NCI-H524 treated with DMSO at 0.1 percent for 48 hours (cell line): ENCODE data around the gene RIPK1.
"Not testable (repeated sequence)": the region's sequence is repeated elsewhere in the genome, so short reads cannot be mapped to it uniquely, and the experiment has no call there.

Source experiments
- DNase-seq: peaks from one replicate; lab custom pipeline; 2025; lab: John Stamatoyannopoulos, UW

The RIPK1 gene

DNA sequence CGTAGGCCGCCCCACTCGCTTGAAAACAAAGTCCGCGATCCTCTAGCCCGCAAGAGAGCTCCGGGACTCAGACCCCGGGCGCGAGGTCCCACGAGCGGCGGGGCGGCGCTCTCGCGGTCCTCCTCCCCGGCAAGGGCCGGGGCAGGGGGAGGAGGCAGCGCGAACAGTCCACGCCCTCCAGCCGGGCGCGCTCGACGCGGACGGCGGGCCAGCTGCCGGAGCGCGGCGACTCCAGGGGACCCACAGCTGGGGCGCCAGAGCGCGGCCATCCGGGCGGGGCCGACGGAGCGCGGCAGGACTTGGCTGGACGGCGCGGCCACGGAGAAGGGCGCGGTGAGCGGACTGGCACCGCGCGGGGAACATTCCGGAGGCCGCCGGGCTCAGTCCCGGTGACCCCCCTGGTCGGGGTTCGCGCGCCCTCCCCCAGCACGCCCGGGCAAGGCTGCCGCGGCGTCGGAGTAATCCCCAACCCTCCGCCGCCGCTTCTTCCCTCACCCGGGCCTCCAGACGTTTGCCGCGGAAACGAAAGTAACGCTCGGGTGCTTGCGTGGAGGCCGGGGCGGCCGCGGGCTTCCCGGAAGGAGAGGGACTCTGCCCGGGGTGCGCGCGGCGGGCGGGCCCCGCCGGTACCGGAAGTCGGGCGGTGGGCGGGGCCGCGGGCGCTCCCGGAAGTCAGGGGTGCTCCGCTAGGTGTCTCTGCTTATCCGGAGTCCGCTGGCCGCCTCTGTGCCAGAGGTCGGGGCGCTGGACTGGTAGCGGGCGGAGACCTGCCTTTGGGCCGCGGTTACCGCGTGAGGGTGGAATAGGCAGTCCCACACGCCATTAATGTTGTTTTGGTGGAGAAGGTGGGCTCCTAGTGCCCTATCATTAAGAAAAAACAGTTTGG lies at the start of gene RIPK1:
TSS of gene RIPK1 (plus strand) at position 166 of the 886 bp plus-strand sequence. CDS start 8,330 bp downstream, outside the sequence.
- DNase-seq, result peak; percentile 42

DNA sequence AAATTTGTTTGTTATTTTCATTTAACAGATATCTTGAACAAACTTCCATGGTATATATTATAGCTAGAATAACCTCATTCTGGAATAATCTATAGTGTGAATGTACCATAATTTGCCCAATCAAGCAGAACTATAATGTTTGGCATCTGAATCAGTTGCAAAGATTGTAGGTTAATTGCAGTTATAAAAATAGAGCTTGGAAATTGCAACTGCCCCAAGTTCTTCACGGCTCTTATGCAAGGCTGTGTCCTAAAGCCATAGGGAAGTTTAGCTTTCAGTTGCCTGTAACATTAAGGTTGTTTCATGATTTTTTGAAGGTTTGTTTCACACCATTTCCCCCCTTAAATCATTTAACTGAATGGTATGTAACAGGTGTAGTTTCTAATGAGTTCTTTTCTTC lies 49.2 kb upstream of the RIPK1 start:
- no peak for DNase-seq

DNA sequence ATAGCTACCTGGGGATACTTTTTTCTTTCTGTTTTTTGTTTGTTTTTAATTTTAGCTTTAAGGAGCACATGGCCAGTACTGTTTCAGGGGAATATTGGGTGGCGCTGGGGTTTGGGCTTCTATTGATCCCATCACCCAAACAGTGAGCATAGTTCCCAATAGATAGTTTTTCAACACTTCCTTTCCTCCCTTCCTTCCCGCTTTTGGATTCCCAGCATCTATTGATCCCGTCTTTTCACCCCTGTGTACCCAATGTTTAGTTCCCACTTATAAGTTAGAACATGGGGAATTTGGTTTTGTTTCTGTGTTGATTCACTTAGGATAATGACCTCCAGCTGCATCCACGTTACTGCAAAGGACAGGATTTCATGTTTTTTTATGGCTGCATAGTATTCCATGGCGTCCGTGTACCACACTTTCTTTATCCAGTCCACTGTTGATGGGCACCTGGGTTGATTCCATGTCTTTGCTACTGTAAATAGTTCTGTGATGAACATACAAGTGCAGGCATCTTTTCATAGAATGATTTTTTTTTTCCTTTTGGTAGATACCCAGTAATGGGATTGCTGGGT lies 48.5 kb upstream of the RIPK1 start:
- DNase-seq, result no peak

DNA sequence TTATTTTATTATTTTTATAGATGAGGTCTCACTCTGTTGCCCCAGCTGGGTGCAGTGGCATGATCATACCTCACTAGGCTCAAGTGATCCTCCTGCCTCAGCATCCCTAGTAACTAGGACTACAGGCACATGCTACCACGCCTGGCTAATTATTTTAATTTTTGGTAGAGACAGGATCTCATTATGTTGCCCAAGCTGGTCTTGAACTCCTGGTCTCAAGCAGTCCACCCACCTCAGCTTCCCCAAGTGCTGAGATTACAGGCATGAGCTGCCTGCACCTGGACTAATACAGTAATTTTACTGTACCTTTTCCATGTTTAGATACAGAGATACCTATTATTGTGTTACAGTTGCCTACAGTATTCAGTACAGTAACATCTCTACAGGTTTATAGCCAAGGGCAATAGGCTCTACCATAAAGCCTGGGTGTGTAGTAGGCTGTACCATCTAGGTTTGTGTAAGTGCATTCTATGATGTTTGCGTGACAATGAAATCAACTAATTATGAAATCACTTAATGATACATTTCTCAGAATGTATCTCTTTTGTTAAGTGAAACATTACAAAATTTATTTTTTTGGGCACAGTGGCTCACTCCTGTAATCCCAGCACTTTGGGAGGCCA lies 47.2 kb upstream of the RIPK1 start:
- not testable (repeated sequence) for DNase-seq

DNA sequence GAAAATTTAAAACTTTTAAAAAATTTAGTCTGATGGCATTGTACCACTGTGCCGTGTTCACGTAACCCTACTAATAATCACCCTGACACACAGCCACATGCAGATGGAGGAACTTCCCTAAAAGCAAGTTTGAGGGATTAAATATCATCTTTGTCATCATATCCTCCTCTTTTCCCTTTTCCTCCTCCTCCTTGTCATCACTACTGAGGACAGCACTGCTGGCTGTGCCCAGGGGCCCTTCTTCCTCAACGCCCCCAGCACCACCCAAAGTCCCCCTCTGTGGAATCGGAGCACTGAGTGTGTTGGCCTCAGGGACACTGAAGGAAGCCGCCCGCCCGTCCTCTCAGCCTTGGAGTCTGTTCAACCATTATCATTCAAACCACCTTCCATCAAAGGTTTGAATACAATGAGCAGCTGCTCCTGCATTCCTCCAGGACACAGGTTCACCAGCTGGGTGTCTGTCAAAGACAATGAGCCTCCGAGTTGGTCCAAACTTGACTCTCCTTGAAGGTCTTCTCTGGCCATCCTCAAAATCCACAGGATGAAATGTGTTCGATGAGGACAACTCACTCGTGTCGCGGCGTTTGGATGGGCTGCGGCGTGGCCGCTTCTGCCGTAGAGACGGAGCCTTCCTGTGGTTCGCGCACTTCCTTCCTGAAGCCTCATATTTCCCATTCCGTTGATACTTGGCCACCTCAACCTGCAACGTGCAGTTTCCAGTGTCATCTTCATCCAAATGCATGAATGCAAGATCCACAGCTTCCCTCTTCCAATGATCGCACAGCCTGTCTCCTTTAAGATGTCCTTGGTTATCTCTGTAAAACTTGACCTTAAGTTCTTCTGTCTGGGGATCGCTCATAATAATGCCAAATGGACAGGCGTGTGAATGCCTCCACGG lies 45.3 kb upstream of the RIPK1 start:
- DNase-seq, result no peak

DNA sequence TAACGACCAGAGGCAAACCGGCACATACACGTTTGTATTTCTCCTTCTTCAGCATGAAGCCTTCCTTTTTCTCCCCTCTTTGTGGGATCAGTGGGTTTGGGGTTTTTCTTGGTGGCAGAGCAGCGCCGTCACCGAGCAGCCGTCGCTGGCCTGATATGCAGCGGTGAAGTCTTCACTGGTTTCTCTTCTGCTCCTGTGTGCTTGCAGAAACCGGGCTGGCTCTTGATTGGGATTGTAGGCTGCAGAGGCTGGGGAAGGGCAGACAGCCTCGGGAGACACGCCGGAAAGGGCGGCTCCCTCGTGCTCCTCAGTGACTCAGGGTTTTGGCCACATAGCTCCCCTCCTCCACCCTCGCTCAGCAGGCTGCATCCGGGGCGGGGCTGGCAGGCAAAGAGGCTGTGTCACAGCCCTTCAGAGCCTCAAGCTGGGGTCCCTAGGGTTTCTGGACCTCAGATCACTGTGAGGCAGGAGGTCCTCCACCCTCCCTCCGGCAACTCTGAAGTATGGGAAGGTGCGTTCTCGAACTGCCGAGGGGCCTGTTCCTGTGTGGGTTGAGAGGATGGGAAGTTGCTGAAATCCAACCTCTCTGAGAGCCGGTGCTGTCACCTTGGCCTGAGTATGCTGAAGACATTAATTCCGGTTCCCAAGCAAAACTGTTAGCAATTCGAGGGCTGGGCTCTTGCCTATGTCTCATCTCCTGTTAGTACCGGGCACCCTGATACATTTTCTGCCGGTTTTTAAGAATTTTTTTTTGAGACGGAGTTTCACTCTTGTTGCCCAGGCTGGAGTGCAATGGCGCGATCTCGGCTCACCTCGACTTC lies 44.4 kb upstream of the RIPK1 start:
- no peak for DNase-seq

DNA sequence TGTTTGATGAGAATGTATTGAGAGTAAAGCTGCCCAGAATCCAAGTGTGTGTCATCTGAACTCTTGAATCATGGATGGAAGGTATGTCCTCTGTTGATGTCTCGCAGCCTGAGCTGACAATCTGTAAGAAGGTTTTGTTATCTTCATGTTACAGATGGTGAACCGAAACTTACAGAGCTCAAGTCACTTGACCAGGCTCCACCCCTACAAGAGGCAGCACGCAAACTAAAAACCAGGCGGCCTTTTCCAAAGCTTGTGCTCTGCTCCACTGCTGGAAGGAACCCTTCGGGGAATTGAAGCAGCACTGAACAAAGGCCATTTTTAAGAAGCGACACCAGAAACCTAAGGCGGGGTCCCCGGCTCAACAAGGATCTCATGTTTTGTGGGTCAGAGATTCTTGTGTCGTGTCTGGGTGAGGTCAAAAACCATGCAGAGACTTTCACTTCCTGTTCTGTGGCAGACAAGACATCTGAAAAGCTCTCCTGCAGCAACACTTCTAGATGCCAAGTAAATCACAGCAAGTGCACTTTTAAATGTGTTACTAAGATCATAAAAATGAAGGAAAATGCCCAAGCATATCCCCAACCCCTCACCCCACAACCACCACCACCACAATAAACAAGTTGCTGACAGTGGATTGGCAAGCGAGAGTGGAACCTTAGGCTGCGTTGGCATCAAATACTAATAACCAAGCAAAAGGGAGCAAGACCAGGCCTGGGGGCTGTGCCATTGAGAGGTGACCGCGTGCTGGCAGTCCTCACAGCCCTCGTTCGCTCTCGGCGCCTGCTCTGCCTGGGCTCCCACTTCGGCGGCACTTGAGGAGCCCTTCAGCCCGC lies 41.3 kb upstream of the RIPK1 start:
- no peak for DNase-seq

DNA sequence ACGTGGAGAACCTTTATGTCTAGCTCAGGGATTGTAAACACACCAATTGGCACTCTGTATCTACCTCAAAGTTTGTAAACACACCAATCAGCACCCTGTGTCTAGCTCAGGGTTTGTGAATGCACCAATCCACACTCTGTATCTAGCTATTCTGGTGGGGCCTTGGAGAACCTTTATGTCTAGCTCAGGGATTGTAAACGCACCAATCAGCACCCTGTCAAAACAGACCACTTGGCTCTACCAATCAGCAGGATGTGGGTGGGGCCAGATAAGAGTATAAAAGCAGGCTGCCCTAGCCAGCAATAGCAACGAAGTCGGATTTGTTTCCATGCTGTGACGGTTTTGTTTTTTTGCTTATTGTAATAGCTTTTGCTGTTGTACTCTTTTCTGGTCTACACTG lies 40.1 kb upstream of the RIPK1 start:
- DNase-seq, result not testable (repeated sequence)

DNA sequence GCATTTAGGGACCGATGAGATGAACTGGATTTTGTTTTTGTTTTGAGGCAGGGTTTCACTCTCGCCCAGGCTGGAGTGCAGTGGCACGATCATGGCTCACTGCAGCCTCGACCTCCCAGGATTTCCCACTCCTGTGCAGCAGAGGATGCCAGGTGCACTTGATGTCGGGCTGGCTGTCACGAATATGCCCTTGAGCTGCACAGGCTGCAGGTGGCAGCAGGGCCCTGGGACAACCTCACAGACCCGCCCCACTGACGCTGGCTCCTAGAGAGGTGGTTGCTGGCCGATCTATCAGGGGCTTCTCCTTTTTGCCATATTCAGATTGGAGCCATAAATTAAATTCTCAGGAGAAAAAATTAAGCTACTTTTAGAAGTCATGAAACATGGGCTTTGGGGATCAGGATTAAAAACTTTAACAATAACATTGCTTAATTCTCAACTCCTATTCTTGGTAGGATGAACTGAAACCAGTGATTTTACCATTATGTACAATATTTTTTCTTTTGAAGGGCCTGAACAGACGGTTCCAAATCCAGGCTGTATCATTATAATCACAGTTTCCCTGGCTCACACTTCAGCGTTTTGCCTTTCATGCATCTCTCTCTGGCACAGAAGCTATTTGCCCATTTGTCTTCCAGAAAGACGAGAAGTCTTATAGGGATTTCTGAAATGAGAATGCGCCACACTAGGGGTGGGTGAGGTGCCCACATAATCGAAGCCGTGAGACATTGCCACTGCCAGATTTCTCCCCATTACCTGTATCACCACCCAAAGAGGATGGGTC lies 36.2 kb upstream of the RIPK1 start:
- DNase-seq, result no peak

DNA sequence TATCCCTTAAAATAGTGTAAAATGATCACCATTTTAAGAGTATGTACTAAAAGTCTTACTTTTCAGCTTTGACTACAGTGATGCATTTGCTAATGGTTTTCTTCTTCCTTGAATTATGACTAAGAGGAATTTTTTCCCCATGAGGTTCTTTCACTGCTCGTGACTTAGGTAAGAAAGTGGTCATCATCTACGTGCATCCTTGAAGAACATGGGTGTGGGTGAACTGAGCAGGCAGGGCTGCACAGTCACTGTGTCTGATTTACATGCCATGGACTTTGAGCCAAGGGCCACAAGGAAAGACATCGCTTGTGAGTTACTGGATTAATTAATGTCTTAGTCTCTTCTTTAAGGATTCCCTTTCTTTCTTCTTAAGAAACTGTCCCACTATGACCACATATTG lies 35.3 kb upstream of the RIPK1 start:
- no peak for DNase-seq

DNA sequence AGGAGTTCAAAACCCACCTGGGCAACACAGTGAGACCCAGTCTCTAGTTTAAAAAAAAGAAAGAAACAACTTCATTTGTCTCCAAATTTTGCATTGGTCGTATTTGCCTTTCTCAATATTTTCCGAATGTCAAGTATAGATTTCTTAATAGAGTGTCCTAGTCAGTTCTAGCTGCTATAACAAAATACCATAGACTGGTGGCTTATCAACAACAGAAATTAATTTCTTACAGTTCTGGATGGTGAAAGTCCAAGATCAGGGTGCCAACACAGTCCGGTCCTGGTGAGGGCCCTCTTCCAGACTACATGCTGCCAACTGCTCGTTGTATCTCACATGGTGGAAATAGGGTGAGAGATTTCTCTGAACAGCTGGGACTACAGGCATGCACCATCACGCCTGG lies 34.6 kb upstream of the RIPK1 start:
- no peak for DNase-seq

DNA sequence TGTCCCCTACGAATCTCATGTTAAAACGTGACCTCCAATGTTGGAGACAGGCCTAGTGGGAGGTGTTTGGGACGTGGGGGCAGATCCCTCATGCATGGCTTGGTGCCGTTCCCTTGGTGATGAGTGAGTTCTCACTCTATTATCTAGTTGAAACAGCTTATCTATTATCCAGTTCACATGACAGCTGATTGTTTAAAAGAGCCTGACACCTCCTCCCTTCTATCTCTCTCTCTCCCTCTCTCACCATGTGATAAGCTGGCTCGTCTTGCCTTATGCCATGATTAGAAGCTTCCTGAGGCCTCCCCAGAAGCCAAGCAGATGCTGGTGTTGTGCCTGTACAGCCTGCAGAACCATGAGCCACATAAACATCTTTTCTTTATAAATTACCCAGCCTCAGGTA lies 32.9 kb upstream of the RIPK1 start:
- DNase-seq, result no peak

DNA sequence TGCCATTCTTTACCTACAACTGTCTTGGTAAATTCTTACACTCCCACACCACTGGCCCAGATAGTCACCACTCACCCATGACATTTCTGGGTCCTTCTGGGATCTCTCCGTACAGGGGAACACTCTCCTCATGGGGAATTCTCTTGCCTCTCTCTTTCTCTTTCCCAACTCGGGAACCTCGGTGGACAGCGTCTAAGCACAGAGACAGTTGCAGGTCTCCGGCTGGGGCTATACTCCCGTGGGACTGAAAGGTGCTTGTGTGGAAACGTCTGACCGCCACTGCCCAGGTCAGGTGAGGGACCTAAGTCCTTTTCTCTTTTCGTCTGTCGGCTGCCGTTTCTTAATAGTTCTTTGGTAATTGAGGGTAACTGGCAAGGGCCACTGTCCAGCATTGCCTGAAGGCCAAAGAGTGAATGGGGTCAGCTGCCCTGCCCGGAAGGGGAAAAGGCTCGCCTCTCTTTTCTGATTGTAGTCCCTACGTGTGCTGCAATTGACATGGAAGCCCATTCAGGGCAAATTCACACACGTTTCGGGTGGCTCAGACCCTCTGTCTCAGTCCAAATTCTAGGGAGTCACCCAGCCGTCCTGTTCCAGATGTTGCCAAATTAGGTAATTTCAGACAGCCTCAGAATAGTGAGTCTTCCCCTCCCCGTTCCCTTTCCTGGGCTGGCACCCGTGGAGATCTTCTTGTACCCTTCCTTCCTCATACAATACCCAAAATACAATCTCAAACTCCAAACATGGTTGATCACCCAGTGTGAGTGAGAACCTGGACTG lies 31.2 kb upstream of the RIPK1 start:
- no peak for DNase-seq

DNA sequence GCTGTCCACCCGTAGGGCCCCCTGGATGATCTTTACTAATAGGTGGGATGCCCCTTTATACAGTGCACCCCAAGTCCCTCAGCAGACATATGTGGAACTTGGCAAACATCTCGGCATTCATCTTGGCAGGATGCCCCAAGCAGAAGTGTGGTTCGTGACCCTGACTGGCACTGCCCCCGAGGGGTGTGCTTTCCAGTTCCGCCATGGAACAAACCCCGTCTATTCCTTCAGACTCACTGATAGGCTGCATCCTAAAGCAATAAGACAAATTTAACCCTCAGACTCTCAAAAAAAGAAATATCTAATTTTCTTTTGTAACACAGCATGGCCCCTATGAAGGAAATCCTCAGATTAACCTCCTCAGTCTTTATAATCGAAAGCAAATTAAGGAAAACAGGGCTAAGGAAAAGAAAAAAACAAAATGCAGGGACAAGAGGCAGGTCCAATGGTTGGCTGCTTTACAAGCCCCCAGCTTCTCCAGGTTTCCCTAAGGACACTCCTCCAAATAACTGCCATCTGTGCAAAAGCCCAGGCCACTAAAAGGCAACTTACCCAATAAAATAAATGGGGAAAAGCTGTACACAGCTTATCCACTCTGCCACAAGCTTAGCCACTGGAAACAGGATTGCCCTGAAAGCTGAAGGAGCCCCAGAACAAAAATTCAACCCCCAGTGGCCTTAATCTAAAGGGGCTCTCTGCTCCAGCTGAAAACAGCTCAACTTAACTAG lies 30.5 kb upstream of the RIPK1 start:
- DNase-seq, result peak; percentile 38

DNA sequence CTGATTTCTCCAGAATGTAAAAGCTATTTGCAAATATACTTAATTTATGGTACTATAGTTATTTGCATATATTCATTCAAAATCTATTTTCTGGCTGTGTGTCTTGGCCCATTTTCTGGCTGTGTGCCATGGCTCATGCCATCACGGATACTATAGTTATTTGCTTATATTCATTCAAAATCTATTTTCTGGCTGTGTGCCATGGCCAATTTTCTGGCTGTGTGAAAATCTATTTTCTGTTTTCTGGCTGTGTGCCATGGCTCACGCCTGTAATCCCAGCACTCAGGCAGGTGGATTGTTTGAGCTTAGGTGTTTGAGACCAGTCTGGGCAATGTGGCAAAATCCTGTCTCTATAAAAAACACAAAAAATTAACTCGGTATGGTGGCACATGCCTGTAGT lies 28.9 kb upstream of the RIPK1 start:
- no peak for DNase-seq

DNA sequence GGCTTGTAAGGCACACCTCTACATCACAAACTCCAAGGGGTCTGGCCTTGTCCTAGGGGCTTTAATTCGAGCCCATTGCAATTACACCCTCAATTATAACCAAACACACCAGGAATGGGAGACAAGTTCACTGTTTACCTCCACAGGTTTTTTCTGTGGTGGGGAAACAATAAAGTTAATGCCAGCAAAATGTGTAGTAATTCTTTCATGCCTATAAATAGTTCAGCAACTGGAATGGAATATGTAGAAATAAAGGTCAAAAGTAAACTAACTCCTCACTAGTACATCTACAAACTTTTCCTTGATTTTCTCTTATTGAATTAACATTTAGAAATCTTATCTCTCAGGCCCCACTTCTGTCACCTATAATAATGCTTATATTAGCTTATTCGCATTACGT lies 27.1 kb upstream of the RIPK1 start:
- DNase-seq, result no peak

DNA sequence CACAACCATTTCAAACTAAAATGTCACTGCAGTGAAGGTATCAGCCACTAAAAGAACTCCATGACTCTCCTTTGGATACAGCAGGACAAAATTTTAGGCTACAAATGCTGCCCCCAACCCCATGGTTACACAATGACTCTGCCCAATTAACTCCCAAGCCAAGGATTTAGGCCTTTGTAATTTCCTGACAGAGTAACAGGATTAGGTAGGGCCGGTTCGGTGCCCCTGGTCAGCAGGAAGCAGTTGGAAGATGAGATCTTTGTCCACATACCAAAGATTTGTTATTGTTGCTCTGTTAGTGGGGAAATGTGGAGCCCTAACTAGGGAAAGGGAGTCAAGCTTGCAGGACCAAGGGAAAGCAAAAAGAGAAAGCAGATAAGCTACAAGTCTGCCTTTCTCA lies 26.7 kb upstream of the RIPK1 start:
- no peak for DNase-seq

DNA sequence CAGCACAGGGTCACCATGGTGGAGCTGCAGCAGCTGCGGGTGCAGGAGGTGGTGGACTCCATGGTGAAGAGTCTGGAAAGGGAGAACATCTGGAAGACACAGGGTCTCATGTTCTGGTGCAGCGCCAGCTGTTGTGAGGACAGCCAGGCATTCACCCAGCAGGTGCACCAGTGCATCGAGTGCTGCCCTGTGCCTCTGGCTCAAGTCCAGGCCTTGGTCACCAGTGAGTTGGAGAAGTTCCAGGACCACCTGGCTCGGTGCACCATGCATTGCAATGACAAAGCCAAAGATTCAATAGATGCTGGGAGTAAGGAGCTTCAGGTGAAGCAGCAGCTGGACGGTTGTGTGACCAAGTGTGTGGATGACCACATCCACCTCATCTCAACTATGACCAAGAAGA lies 22.9 kb upstream of the RIPK1 start:
- no peak for DNase-seq
